ENCODE data around the gene SRP19.

Gene SRP19

GRCh38 chr5:112865128-112865527, 4.0 kb downstream of the SRP19 start:
- no peak overlapping the region for H3K27ac ChIP-seq (ENCODE audit: low read depth, low read length)
- H3K4me1 ChIP-seq (ENCODE audit: control insufficient read depth in 1 of 2, insufficient read depth in 2 of 2, low read length in 2 of 2), result peaks cover 14 to 15% of the 10 kb centered on the region in 2 donors
- H3K27me3 ChIP-seq (ENCODE audit: control insufficient read depth in 1 of 2, insufficient read depth in 2 of 2, low read length in 2 of 2), result no peaks in the 10 kb centered on the region
- no peaks in the 10 kb centered on the region for H3K9me3 ChIP-seq (ENCODE audit: control insufficient read depth in 1 of 2, low read length in 2 of 2)
- peaks cover 11 to 55% of the 10 kb centered on the region in 2 donors for H3K36me3 ChIP-seq (ENCODE audit: control insufficient read depth in 1 of 2, insufficient read depth in 2 of 2, low read length in 2 of 2)
- no peak overlapping the region for H3K4me3 ChIP-seq (ENCODE audit: low read depth in 1 of 2, low read length in 2 of 2)
- H3K9ac ChIP-seq (ENCODE audit: low read depth in 1 of 2, low read length in 2 of 2), result no peak overlapping the region

- H3K9ac ChIP-seq (ENCODE audit: low read depth in 1 of 2, low read length in 2 of 2), result no peak overlapping the region
- peaks cover 11 to 64% of the 10 kb centered on the region in 2 donors for H3K36me3 ChIP-seq (ENCODE audit: control insufficient read depth in 1 of 2, insufficient read depth in 2 of 2, low read length in 2 of 2)
- H3K4me3 ChIP-seq (ENCODE audit: low read depth in 1 of 2, low read length in 2 of 2), result no peak overlapping the region
- no peak overlapping the region for H3K27ac ChIP-seq (ENCODE audit: low read depth, low read length)
- peaks cover 14 to 15% of the 10 kb centered on the region in 2 donors for H3K4me1 ChIP-seq (ENCODE audit: control insufficient read depth in 1 of 2, insufficient read depth in 2 of 2, low read length in 2 of 2)
- no peaks in the 10 kb centered on the region for H3K9me3 ChIP-seq (ENCODE audit: control insufficient read depth in 1 of 2, low read length in 2 of 2)
- no peaks in the 10 kb centered on the region for H3K27me3 ChIP-seq (ENCODE audit: control insufficient read depth in 1 of 2, insufficient read depth in 2 of 2, low read length in 2 of 2)
Measured at GRCh38 chr5:112866739-112867138, 5.7 kb downstream of the SRP19 start.

GRCh38 chr5:112867411-112867810, 6.3 kb downstream of the SRP19 start:
- Histone ChIP-seq H3K36me3 (ENCODE audit: control insufficient read depth in 1 of 2, insufficient read depth in 2 of 2, low read length in 2 of 2) (peaks cover 11 to 64% of the 10 kb centered on the region in 2 donors), H3K9ac (ENCODE audit: low read depth in 1 of 2, low read length in 2 of 2) (no peak overlapping the region)

GRCh38 chr5:112869948-112870347, 8.9 kb downstream of the SRP19 start:
- H3K4me3 ChIP-seq (ENCODE audit: low read depth in 1 of 2, low read length in 2 of 2), result no peak overlapping the region

More at GRCh38 chr5:112867411-112867810, 6.3 kb downstream of the SRP19 start:
- Histone ChIP-seq H3K4me1 (ENCODE audit: control insufficient read depth in 1 of 2, insufficient read depth in 2 of 2, low read length in 2 of 2) (peaks cover 8 to 11% of the 10 kb centered on the region in 2 donors), H3K27me3 (ENCODE audit: control insufficient read depth in 1 of 2, insufficient read depth in 2 of 2, low read length in 2 of 2) (no peaks in the 10 kb centered on the region), H3K27ac (ENCODE audit: low read depth, low read length) (no peak overlapping the region), H3K9me3 (ENCODE audit: control insufficient read depth in 1 of 2, low read length in 2 of 2) (no peaks in the 10 kb centered on the region), H3K4me3 (ENCODE audit: low read depth in 1 of 2, low read length in 2 of 2) (no peak overlapping the region)

DNA sequence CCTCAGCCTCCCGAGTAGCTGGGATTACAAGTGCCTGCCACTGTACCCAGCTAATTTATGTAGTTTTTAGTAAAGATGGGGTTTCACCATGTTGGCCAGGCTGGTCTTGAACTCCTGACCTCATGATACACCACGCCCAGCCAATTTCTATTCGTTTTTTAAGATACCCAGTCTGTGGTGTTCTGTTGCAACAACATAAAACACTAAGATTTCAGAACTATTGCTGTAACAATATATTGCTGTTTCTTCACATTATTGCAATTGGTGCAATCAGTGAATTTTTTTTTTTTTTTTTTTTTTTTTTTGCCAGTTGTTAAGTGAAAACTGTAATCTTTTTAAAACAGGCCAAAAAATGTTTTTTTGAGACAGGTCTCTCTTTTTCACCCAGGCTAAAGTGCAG, 9.9 kb downstream of the SRP19 start:
- H3K4me1 ChIP-seq (ENCODE audit: control insufficient read depth in 1 of 2, insufficient read depth in 2 of 2, low read length in 2 of 2), result no peaks in the 10 kb centered on the region
- no peak overlapping the region for H3K27ac ChIP-seq (ENCODE audit: low read depth, low read length)
- H3K36me3 ChIP-seq (ENCODE audit: control insufficient read depth in 1 of 2, insufficient read depth in 2 of 2, low read length in 2 of 2), result peaks cover 11 to 42% of the 10 kb centered on the region in 2 donors
- H3K27me3 ChIP-seq (ENCODE audit: control insufficient read depth in 1 of 2, insufficient read depth in 2 of 2, low read length in 2 of 2), result no peaks in the 10 kb centered on the region
- H3K9me3 ChIP-seq (ENCODE audit: control insufficient read depth in 1 of 2, low read length in 2 of 2), result no peaks in the 10 kb centered on the region
- H3K4me3 ChIP-seq (ENCODE audit: low read depth in 1 of 2, low read length in 2 of 2), result no peak overlapping the region
- H3K9ac ChIP-seq (ENCODE audit: low read depth in 1 of 2, low read length in 2 of 2), result no peak overlapping the region

More at GRCh38 chr5:112869948-112870347, 8.9 kb downstream of the SRP19 start:
- Histone ChIP-seq H3K9me3 (ENCODE audit: control insufficient read depth in 1 of 2, low read length in 2 of 2) (no peaks in the 10 kb centered on the region), H3K27me3 (ENCODE audit: control insufficient read depth in 1 of 2, insufficient read depth in 2 of 2, low read length in 2 of 2) (no peaks in the 10 kb centered on the region), H3K27ac (ENCODE audit: low read depth, low read length) (no peak overlapping the region), H3K36me3 (ENCODE audit: control insufficient read depth in 1 of 2, insufficient read depth in 2 of 2, low read length in 2 of 2) (peaks cover 11 to 44% of the 10 kb centered on the region in 2 donors), H3K9ac (ENCODE audit: low read depth in 1 of 2, low read length in 2 of 2) (no peak overlapping the region), H3K4me1 (ENCODE audit: control insufficient read depth in 1 of 2, insufficient read depth in 2 of 2, low read length in 2 of 2) (no peaks in the 10 kb centered on the region)

- no peaks in the 10 kb centered on the region for H3K27me3 ChIP-seq (ENCODE audit: control insufficient read depth in 1 of 2, insufficient read depth in 2 of 2, low read length in 2 of 2)
- no peak overlapping the region for H3K4me3 ChIP-seq (ENCODE audit: low read depth in 1 of 2, low read length in 2 of 2)
- H3K27ac ChIP-seq (ENCODE audit: low read depth, low read length), result no peak overlapping the region
- no peaks in the 10 kb centered on the region for H3K9me3 ChIP-seq (ENCODE audit: control insufficient read depth in 1 of 2, low read length in 2 of 2)
- no peak overlapping the region for H3K9ac ChIP-seq (ENCODE audit: low read depth in 1 of 2, low read length in 2 of 2)
- peaks cover 13 to 35% of the 10 kb centered on the region in 2 donors for H3K36me3 ChIP-seq (ENCODE audit: control insufficient read depth in 1 of 2, insufficient read depth in 2 of 2, low read length in 2 of 2)
- H3K4me1 ChIP-seq (ENCODE audit: control insufficient read depth in 1 of 2, insufficient read depth in 2 of 2, low read length in 2 of 2), result no peaks in the 10 kb centered on the region
Measured at GRCh38 chr5:112876362-112876761, 15.3 kb downstream of the SRP19 start.

GRCh38 chr5:112878101-112878500, 17.0 kb downstream of the SRP19 start:
- Histone ChIP-seq H3K36me3 (ENCODE audit: control insufficient read depth in 1 of 2, insufficient read depth in 2 of 2, low read length in 2 of 2) (peaks cover 13 to 50% of the 10 kb centered on the region in 2 donors), H3K9ac (ENCODE audit: low read depth in 1 of 2, low read length in 2 of 2) (no peak overlapping the region), H3K9me3 (ENCODE audit: control insufficient read depth in 1 of 2, low read length in 2 of 2) (no peaks in the 10 kb centered on the region), H3K27me3 (ENCODE audit: control insufficient read depth in 1 of 2, insufficient read depth in 2 of 2, low read length in 2 of 2) (no peaks in the 10 kb centered on the region), H3K4me1 (ENCODE audit: control insufficient read depth in 1 of 2, insufficient read depth in 2 of 2, low read length in 2 of 2) (no peaks in the 10 kb centered on the region), H3K4me3 (ENCODE audit: low read depth in 1 of 2, low read length in 2 of 2) (no peak overlapping the region), H3K27ac (ENCODE audit: low read depth, low read length) (no peak overlapping the region)

GRCh38 chr5:112878760-112879159, 17.7 kb downstream of the SRP19 start:
- Histone ChIP-seq H3K27ac (ENCODE audit: low read depth, low read length) (no peak overlapping the region), H3K9ac (ENCODE audit: low read depth in 1 of 2, low read length in 2 of 2) (no peak overlapping the region), H3K9me3 (ENCODE audit: control insufficient read depth in 1 of 2, low read length in 2 of 2) (no peaks in the 10 kb centered on the region), H3K36me3 (ENCODE audit: control insufficient read depth in 1 of 2, insufficient read depth in 2 of 2, low read length in 2 of 2) (peaks cover 13 to 54% of the 10 kb centered on the region in 2 donors), H3K4me3 (ENCODE audit: low read depth in 1 of 2, low read length in 2 of 2) (no peak overlapping the region), H3K4me1 (ENCODE audit: control insufficient read depth in 1 of 2, insufficient read depth in 2 of 2, low read length in 2 of 2) (no peaks in the 10 kb centered on the region), H3K27me3 (ENCODE audit: control insufficient read depth in 1 of 2, insufficient read depth in 2 of 2, low read length in 2 of 2) (no peaks in the 10 kb centered on the region)

- H3K36me3 ChIP-seq (ENCODE audit: control insufficient read depth in 1 of 2, insufficient read depth in 2 of 2, low read length in 2 of 2), result peaks cover 13 to 67% of the 10 kb centered on the region in 2 donors
Measured at GRCh38 chr5:112880219-112880964, 19.3 kb downstream of the SRP19 start.

DNA sequence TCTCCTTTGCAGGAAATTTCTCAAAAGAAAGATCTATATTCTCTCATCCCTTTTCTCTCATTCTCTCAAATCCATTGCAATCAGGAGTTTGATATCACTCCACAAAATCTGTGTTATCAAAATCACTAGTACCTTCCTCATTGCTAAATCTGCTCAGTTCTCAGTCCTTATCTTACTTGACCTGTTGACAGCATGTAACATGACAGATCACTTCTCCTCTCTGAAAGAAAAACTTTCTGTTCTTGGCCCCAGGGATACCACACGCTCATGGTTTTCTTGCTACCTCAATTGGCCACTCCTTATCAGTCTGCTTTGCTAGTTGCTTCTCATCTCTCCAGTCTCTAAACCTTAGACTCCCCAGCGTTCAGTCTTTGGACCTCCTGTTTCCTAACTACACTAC, 22.1 kb downstream of the SRP19 start:
- Histone ChIP-seq H3K36me3 (ENCODE audit: control insufficient read depth in 1 of 2, insufficient read depth in 2 of 2, low read length in 2 of 2) (peaks cover 8 to 72% of the 10 kb centered on the region in 2 donors), H3K27me3 (ENCODE audit: control insufficient read depth in 1 of 2, insufficient read depth in 2 of 2, low read length in 2 of 2) (no peaks in the 10 kb centered on the region), H3K4me3 (ENCODE audit: low read depth in 1 of 2, low read length in 2 of 2) (no peak overlapping the region), H3K9ac (ENCODE audit: low read depth in 1 of 2, low read length in 2 of 2) (no peak overlapping the region), H3K9me3 (ENCODE audit: control insufficient read depth in 1 of 2, low read length in 2 of 2) (no peaks in the 10 kb centered on the region), H3K27ac (ENCODE audit: low read depth, low read length) (no peak overlapping the region), H3K4me1 (ENCODE audit: control insufficient read depth in 1 of 2, insufficient read depth in 2 of 2, low read length in 2 of 2) (no peaks in the 10 kb centered on the region)

More at GRCh38 chr5:112880219-112880964, 19.3 kb downstream of the SRP19 start:
- no peaks in the 10 kb centered on the region for H3K4me1 ChIP-seq (ENCODE audit: control insufficient read depth in 1 of 2, insufficient read depth in 2 of 2, low read length in 2 of 2)
- H3K9ac ChIP-seq (ENCODE audit: low read depth in 1 of 2, low read length in 2 of 2), result no peak overlapping the region
- no peaks in the 10 kb centered on the region for H3K9me3 ChIP-seq (ENCODE audit: control insufficient read depth in 1 of 2, low read length in 2 of 2)
- no peaks in the 10 kb centered on the region for H3K27me3 ChIP-seq (ENCODE audit: control insufficient read depth in 1 of 2, insufficient read depth in 2 of 2, low read length in 2 of 2)
- no peak overlapping the region for H3K4me3 ChIP-seq (ENCODE audit: low read depth in 1 of 2, low read length in 2 of 2)
- no peak overlapping the region for H3K27ac ChIP-seq (ENCODE audit: low read depth, low read length)

Data from duodenal mucosa (tissue), 2 donors.